ENCODE measurements around the gene ATF7.

- TF ChIP-seq ZNF384 (IDR thresholded peaks at IDR 0.05; ENCODE audit: low read depth, low read length) (no peak), KDM1A (IDR thresholded peaks at IDR 0.05) (no peak), REST (IDR thresholded peaks at IDR 0.05; ENCODE audit: borderline replicate concordance) (no peak), REST (CRISPR knock-in tag; IDR thresholded peaks at IDR 0.05; ENCODE audit: low read depth) (no peak), GABPA (tag; conservative IDR thresholded peaks at IDR 0.05; ENCODE audit: low read depth) (no peak), CTCF (IDR thresholded peaks at IDR 0.05 in 2 of 3, conservative IDR thresholded peaks at IDR 0.05 in 1 of 3; ENCODE audit: insufficient read depth in 2 of 3, low read depth in 1 of 3, low read length in 3 of 3) (no peak), CREB1 (IDR thresholded peaks at IDR 0.05) (no peak), CREB1 (CRISPR knock-in tag; IDR thresholded peaks at IDR 0.05) (no peak), TAF1 (IDR thresholded peaks at IDR 0.05; ENCODE audit: control insufficient read depth, extremely low read depth, insufficient read depth, low read length, severe bottlenecking) (no peak), E2F1 (CRISPR knock-in tag; IDR thresholded peaks at IDR 0.05) (no peak), MAFG (tag; conservative IDR thresholded peaks at IDR 0.05) (no peak), CBFB (CRISPR knock-in tag; IDR thresholded peaks at IDR 0.05) (no peak)
Observed at GRCh38 chr12:53568809-53569557, 57.2 kb downstream of the ATF7 start.

Measured in K562 (cell line).